HG03060 (cell line): ENCODE measurements around the gene SMCO3.

Source experiments
- ATAC-seq: cut with Tn5 transposase; IDR thresholded peaks from one replicate; pipeline ENCODE4 v1.9.1; 2021; ENCODE audit warnings: low read depth, moderate number of reproducible peaks; ENCODE audit not compliant: unreplicated experiment

Gene SMCO3

DNA sequence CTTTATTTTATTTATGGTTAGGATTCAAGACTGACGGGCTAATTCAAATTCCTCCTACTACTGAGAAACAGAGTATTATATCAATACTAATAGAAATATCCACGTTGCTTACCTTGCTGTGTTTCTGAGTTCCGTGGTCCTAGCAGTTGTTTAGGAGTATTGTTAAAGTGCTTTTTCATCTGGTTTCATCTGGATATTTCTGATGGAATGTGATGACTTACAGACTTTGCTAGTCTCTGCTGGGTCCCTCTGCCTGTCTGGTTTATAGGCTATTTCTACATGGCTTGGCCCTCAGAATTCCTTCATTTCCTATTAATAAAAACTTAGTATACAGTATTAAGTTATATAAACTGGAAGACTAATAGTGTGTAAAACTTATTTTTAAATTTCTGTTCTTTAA lies at the start of gene SMCO3:
SMCO3 (minus strand) TSS at position 169 of the 400 bp plus-strand sequence. CDS start 7,502 bp downstream, outside the sequence.
- ATAC-seq = no peak

DNA sequence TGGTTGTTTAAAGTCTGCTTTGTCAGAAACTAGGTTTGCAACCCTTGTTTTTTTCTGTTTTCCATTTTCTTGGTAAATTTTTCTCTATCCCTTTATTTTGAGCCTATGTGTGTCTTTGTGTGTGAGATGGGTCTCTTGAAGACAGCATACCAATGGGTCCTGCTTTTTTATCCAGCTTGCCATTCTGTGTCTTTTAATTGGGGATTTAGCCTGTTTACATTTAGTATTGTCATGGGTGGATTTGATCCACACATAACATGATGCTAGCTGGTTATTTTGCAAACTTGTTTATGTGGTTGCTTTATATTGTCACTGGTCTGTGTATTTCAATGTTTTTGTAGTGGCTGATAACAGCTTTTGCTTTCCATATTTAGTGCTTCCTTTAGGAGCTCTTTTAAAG lies 46.5 kb upstream of the SMCO3 start:
- no peak for ATAC-seq

DNA sequence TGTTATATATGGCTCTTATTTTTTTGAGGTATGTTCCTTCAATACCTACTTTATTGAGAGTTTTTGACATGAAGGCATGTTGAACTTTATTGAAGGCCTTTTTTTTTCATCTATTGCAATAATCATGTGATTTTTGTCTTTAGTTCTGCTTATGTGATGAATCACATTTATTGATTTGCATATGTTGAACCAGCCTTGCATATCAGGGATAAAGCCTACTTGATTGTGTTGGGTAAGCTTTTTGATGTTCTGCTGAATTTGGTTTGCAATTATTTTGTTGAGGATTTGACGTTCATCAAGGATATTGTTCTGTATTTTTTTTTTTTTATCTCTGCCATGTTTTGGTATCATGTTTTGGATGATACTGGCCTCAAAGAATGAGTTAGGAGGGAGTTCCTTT lies 44.5 kb upstream of the SMCO3 start:
- ATAC-seq = no peak

DNA sequence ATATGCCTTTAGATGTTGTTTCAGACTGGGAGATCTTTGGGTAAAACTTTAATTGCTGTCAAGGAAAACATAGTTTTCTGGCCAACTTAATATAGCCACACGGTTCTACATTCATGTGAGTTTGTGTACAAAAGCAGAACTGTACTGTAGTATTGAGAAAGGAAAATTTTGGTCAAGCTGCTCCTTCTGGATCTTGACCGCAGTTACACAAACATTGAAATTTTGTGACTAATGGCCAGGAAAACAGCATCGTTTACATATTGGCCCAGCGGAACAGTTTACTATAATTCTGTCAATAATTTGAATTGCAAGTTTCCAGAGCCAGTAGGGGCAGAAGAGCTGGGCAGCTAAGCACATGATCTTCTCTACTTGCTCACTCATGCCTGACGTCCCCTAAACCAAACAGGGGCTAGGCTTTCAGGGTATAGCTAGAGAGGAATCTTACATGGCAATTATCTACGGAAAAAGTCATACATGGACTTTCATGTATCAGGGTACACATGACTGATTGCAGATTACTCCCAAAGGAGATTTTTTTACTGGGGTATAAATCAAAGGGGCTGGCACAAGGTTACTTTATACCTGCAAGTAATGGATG lies 40.7 kb upstream of the SMCO3 start:
- ATAC-seq = no peak

DNA sequence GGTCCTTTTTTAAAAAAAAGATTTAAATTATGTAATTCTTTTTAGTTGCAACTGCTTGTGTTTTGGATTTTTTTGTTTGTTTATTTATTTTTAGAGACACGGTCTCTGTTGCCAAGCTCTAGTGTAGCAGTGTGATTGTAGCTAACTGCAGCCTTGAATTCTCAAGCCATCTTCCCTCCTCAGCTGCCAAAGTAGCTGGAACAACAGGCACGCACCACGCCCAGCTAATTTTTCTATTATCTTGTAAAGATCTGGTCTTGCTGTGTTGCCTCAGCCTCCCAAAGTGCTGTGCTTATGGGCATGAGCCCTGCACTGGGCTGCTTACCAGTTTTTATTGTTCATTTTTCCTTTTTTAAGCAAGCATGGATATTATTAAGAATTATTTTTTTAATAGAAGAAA lies 40.0 kb upstream of the SMCO3 start:
- no peak for ATAC-seq

DNA sequence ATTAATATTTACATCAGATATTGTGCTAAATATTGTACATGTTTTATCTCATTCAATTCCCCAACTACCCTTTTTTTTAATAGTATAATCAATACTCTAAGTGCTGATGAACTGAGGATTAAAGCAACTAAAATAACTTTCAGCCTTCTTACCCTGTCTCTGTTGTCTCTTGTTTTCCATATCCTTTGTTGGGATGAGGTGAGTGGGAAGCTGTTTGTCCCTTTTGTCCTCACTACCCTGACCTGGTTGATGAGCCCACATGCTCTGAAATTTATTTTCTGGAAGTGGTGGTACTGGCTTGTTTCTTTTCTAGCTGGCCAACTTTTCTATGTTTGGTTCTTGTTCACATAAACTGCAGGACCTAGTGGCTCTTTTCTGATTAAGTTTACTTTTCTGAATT lies 38.9 kb upstream of the SMCO3 start:
- no peak for ATAC-seq

DNA sequence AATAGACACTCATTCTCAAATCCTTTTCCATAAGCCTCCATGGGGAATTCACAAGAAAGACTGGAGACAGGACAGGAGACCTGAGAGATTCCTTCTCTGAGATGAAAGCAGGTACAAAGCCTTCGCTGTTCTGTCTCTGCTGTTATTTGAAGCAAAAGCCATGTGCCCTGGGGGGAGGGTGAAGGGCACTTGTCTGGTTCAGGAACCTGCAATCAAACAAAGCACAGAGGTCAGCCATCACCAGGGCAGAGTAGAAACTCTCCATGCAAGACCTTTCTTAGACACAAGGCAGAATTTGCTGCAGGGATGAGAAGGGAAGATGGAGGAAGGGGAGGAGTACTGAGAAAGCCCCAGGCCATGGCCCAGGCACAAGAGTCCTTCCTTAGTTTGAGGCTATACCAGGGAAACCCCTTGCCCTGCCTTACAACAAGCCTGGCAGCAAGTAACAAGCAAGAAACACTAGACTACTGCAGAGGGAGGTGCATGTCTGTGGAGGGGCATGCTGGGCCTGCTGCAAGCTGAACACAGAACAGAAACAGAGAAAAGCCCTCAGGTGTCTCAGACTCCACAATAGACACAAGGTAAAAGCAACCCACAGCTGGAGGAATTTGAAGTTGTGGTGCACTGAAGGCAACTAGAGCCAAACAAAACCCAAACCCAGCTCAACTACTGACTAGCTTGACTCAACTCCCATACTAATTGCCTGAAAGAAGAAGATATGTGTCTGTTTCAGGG lies 37.1 kb upstream of the SMCO3 start:
- no peak for ATAC-seq

DNA sequence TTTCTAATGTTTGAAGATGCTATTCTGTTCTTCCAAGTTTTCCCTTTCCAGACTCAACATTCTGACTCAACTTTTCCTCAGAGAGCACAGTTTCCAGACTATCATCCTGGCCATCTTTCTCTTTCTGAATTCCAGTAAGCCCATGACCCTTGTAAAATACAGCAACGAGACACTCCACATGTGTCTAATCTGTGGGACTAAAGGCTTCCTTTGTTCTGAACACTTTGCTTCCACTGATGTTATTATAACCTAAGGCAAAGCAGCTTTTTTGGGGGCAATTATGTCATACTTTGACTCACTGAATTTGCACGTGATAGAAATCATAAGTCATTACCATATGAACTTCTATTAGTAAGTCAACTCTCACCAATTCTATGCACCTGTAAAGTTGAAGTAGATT lies 35.7 kb upstream of the SMCO3 start:
- ATAC-seq = no peak

DNA sequence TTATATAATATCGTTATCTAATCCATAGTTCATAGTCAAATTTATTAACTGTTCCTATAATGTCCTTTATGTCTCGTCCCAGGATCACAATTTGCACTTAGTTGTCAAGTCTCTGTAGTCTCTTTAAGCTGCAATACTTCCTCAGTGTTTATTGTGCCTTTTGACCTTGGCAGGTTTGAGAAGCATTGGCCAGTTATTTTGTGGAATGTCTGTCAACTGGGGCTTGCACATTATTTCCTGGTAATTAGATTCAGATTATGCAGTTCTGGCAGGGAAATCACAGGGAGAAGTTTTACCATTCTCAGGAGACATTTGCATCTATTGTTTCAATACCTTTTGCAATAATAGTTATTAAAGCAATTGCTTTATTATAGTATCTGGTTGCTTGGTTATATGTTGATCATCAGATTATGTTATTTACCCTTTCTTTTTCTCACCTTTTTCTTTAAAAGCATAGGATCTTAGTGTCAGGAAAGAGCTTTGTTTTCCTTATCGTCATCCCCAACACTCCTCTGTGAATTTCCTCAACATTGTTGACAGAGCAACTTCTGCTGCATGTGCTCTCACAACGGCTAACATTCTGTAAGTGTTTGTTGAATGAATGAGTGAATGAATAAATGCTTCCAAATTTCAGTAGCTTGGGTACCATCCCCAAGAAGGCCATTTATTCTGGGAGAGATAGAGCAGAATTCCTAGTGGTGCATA lies 33.0 kb upstream of the SMCO3 start:
- no peak for ATAC-seq

DNA sequence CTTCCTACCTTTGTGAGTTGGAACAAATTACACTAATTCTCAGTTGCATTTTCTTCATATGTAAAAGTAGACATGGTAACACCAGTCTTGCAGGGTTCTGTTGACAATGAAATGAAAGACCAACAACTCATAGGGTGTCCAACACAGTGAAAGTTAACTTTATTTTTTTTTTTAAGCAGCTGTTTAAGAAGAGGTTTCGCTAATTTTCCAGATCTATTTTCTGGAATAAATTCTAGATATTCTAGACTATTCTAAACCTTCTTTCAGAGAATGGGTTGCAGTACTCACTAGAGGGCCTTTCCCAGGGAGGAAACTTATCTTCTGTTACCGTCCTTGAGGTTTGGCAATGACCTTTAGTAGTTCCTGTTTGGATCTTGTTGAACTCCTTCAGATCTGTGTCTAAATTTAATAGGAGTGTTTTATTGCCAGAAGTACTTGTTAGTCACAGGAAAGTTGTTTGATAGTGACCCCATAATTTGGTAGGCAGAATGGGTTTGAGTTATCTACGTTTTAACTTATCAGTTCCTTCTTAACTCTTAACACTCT lies 32.1 kb upstream of the SMCO3 start:
- no peak for ATAC-seq

DNA sequence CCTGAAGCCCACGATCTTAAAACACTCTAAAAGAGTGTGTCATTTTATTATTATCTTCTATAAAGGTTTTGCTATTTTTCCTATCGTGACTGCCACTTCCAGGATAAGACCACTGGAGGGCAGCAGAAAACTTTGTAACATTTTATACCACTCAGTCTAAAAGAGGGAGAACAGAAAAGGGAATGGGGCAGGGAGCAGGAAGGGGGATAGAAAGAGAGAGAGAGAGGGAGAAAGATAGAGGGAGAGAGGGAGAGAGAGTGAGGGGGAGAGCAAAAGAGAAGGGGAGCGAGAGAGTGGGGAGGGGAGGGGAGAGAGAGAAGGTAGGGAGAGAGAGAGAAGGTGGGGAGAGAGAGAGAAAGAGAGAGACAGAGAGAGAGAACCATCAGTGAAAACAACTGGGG lies 31.4 kb upstream of the SMCO3 start:
- no peak for ATAC-seq

DNA sequence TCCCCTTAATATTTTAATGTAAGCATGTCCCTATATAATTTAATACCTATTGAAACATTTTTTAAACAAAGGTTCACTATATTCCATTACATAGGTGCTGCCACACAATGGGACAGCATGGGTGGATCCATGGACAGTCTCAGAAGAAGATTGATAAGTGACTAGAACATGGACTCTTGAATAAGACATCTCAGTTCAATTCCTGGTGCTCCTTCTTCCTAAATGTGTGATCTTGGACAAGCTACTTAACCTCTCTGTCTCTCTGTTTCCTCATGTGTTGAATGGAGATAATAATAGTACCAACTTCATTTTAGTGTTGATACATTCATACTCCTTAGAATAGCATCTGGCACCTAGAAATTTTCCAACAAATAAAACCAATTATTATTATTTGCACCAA lies 30.4 kb upstream of the SMCO3 start:
- ATAC-seq = no peak

DNA sequence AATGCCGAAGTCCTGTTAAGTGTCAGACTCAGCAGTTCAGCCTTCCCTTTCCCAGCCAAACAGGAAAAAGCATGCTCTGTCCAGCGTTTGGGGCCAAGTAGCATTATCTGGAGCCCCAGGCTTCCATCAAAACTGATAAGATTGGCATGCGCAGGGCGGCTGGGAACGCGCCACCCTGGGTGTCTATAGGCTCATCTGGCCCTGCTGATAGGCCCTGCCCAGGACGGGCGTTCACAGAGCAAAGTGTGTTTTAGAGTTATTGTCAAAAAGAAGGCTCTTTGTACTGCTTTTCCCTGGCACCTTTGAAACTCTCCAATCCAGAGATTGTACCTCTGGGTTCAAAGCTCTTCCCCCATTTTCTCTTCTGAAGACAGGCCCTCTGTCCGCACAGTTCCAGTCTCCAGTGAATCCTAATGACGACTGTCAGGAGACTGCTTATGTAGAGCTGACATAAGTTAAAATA lies 29.5 kb upstream of the SMCO3 start, which contains the start of gene ART4:
ART4 (minus strand) TSS at position 102 of the 463 bp plus-strand sequence. CDS start 413 bp downstream, outside the sequence.
- ATAC-seq = no peak

DNA sequence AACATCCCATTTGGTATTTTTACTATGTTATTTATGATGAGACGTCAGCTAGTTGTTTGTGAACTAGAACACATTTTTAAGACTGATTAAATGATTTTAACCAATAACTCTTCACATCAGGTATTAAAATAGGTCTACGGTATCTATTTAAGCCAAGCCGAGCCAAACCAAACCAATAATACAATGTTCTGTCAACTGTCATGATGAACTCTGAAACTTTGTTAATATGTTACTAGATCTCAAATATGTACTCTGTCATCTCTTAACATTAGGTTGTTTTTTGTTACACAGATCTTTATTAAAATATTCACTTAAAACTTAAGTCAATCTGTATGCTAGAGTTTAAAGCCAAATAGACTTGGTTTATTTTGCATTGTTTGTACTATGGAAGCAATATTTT lies 28.3 kb upstream of the SMCO3 start:
- ATAC-seq = no peak

DNA sequence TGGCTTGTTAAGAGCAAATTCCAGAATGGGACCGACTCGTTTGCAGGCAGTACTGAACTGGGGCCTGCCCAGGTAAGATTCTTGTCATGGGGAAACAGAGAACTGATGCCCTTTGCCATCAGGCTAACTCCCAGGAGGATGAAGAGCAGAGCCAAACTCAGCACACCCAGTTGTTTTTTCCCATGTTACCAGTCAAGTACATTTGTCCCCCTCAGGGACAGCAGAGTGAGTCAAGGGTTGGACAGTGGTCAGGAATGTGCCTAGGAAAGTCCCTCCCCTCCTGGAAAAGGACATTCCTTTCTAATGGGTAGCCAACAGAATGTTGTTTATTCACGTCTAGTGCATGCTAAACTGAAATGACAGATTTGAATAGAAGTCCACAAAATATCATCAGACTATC lies 27.8 kb upstream of the SMCO3 start:
- no peak for ATAC-seq

DNA sequence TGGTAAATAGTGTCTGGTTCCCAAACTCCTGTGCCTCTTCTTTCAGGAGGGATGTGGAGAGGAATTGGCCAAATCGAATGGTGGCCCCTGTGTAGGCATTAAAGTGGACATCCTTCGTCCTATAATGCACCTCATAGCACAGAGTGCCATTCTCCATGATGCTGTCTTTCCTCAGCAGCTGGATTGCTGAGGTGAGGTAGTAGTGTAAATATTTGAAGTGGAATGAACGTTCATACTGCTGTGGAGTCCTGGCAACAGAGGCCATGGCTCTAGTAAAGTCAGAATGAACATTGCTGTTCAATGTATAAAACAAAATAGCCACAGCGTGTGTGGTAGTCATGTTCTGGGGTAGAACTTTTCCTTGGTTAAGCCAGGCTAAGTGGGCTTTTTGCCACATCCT lies 26.6 kb upstream of the SMCO3 start:
- no peak for ATAC-seq

DNA sequence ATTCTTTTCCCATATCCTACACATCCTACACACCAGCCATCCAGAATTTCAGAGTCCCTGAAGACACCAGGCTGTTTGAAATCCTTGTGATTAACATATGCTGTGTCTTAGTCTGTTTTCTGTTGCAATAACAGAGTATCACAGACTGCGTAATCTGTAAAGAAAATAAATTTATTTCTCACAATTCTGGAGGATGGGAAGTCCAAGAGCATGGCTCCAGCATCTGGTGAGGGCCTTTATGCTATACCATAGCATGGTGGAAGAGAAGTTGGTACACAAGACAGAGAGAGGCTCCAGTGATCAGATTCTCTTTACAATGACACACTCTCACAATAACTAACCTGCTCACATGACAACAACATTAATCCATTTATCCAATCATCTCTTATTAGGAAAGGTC lies 25.3 kb upstream of the SMCO3 start:
- no peak for ATAC-seq

DNA sequence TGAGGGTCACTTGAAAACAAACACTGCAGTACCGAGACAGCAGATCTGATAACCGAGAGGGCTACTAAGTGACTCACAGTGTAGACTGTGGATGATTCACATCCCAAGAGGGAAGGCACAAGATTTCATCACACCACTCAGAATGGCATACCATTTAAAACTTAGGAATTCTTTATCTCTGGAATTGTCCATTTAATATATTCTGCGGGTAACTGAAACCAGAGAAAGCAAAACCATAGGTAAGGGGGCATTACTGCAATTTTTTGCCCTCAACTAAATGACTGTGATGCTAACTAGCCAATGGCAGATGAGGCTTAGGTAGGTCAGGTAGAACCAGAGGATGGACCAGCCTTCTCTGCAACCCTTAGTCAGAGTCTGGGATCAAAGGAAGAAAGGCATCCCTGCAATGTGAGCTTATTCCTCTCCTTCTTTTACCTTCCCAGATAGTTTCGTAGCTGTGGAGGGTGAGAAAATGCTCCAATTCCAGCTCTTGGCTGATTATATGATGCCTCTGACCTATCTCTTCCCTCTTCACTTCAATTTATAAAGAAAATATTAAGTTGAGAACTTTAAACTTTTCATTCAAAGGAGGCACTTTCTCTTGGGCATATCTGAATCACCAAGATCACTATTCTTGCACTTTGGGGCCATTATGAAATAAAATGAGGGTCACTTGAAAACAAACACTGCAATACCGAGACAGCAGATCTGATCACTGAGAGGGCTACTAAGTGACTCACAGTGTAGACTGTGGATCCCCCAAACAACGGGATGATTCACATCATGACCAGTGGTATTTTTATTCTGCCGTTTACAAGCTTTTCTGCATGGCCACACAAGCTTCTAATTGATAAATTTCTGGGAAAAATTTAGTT lies 22.6 kb upstream of the SMCO3 start:
- no peak for ATAC-seq

DNA sequence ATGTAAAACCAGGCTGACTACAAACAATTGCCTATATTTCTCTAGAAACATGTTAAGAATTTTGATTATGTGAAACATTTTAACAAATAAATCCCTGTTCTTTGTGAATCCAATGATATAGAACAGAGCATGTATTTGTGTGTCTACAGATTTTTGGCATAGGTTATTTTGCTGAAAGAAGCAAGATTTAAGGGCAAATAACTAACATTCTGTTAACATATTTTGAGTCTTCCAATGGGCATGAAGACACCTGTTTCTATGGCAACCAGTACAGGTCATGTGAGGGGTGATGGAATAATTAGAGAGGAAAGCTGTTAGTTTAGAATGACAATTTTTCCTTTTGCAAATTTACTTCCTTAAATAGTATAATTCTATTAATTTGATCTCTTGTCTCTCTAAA lies 20.5 kb upstream of the SMCO3 start:
- ATAC-seq = no peak

DNA sequence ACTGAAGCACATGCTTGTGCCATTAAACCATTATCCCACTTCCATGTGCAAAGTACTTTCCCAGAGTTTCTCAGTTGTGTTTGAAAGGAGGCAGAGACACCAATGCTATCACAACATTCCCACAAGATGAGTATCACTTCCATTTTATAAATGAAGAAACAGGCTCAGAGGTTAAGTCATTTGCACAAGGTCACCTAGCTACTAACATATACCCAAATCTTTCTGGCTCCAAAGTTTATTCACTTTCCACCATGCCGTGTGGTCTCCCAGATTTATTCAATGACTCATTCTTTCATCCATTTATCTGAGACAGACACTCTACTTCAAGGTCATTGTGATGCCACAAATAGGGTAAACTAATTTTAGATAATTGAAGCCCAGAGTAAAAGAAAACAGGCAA lies 20.0 kb upstream of the SMCO3 start:
- no peak for ATAC-seq
